Ovary (tissue), 3 donors: ENCODE data around the gene NFS1.

Experiments
- CTCF ChIP-seq, 3 donors: fragments of 450-650 bp in 2 of 3; fragments of 200-600 bp in 1 of 3; IDR thresholded peaks; one replicate each; pipeline versions ENCODE4 v1.5.1 to v1.8.0; 2016 to 2022; ENCODE audit warnings: antibody characterized with exemption in 3 of 3, mild to moderate bottlenecking in 1 of 3
- POLR2A ChIP-seq: fragments of 450-650 bp; IDR thresholded peaks from one replicate; pipeline ENCODE4 v1.6.1; 2017; ENCODE audit warnings: antibody characterized with exemption, mild to moderate bottlenecking, moderate library complexity
- donor health status: DM: no; HTN: no; CAD: no.

GRCh38 chr20:35699127-35699956, at the start of gene NFS1, which contains the start of gene ROMO1:
- TF ChIP-seq POLR2A (peak; percentile 66), CTCF (IDR thresholded peaks at IDR 0.05) (peak in 2 of 3 donors; percentile 23 to 31)
